ENCODE measurements around the gene PSMB2.
"Not testable (repeated sequence)": the region's sequence is repeated elsewhere in the genome, so short reads cannot be mapped to it uniquely, and the experiment has no call there.

Gene PSMB2

GRCh38 chr1:35591211-35591610 lies 50.1 kb downstream of the PSMB2 start:
- DNase-seq = no peak

- no peak for DNase-seq
Measured at GRCh38 chr1:35590476-35591040, 50.8 kb downstream of the PSMB2 start.

GRCh38 chr1:35589516-35590427 lies 51.6 kb downstream of the PSMB2 start:
- no peak for DNase-seq

GRCh38 chr1:35588197-35588910 lies 53.0 kb downstream of the PSMB2 start:
- DNase-seq = no peak

- DNase-seq = no peak
Measured at GRCh38 chr1:35587736-35588135, 53.6 kb downstream of the PSMB2 start.

- DNase-seq = no peak
Measured at GRCh38 chr1:35586808-35587207, 54.5 kb downstream of the PSMB2 start.

GRCh38 chr1:35585805-35586204 lies 55.5 kb downstream of the PSMB2 start:
- not testable (repeated sequence) for DNase-seq

- DNase-seq = no peak
Measured at GRCh38 chr1:35585281-35585680, 56.0 kb downstream of the PSMB2 start.

- not testable (repeated sequence) for DNase-seq
Measured at GRCh38 chr1:35581621-35582020, 59.7 kb downstream of the PSMB2 start.

GRCh38 chr1:35580949-35581388 lies 60.4 kb downstream of the PSMB2 start:
- no peak for DNase-seq

- no peak for DNase-seq
Measured at GRCh38 chr1:35577071-35577998, 64.0 kb downstream of the PSMB2 start.

GRCh38 chr1:35576766-35577070 lies 64.6 kb downstream of the PSMB2 start:
- DNase-seq = not testable (repeated sequence)

GRCh38 chr1:35576061-35576765 lies 65.1 kb downstream of the PSMB2 start:
- DNase-seq = no peak

- DNase-seq = no peak
Measured at GRCh38 chr1:35575416-35575958, 65.8 kb downstream of the PSMB2 start.

GRCh38 chr1:35574655-35575415 lies 66.5 kb downstream of the PSMB2 start:
- DNase-seq = no peak

GRCh38 chr1:35574125-35574654 lies 67.1 kb downstream of the PSMB2 start:
- DNase-seq = no peak

- DNase-seq = no peak
Measured at GRCh38 chr1:35573198-35574124, 67.9 kb downstream of the PSMB2 start, which contains the start of gene TFAP2E. TSS of gene TFAP2E (plus strand) at chr1:35573314. CDS start at chr1:35573578, 264 bp downstream.

- no peak for DNase-seq
Measured at GRCh38 chr1:35572296-35572695, 69.0 kb downstream of the PSMB2 start.

GRCh38 chr1:35571263-35571662 lies 70.1 kb downstream of the PSMB2 start:
- DNase-seq = no peak
